T1000 (cell line): ENCODE results near the gene SLC35F1.

Source experiments
- DNase-seq: peaks from one replicate; lab custom pipeline; 2025; ENCODE audit warnings: mixed read lengths; lab: John Stamatoyannopoulos, UW

Gene SLC35F1

DNA sequence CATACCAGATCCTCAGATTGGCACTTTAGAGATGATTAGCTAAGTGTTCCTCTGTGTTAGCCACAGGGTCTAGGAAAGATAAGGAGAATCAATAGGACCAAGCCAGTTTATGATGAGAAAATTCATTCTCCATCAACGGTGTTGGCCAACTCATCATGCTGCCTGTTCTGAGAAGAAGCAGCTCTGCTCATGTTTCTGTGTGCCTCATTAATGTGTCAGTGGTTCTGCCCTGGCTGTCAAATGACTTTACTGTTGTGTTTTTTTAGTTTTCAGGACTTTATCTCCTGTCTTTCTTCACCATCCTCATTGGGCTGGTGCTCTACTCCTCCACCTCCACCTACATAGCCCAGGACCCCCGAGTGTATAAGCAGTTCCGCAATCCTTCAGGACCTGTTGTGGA lies 406.7 kb downstream of the SLC35F1 start:
- DNase-seq, result no peak

- no peak for DNase-seq
Observed at GRCh38 chr6:118316796-118317384, 409.8 kb downstream of the SLC35F1 start.

DNA sequence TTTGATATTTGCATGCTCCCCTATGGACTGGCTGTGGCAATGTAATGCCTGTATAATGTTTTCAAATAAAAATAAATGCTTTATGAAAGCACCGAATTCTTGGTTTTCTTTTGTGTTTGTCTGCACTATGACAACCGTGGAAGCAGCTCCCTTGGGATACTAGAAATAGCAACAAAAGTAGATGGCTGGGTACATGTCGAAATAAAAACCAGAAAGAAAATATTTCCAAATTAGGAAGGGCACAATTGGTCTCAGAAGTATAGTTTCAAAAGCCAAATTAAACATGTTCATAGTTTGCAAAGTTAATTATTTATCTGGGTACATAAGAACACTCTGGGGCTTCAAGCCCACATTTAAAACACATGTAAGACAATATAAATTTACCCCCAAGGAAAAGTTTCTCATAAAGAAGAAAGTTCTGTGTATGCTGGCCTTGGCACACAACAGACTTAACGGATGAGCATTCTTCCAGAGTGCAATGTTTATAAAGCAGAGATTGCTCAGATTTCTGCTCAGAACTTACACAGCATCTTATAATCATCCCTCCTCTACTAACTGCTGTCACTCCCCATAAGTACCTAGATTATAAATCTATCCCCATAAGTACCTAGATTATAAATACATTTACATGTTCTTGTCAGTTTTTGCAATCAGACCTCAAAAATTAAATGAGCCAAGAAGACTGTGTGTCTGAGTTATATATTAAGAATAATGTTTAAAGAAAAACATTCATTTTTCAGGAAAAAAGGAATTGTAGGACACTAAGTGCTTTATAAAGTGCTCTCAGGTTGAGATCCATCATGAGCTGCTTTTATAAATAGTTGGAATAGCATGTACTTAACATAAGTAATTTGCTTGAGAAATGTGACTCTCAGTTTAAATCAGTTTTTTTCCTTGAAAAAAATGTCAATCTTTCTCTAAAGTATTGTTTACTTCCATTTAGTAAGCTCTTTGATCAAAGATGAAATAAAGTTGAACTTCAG lies 410.8 kb downstream of the SLC35F1 start:
- DNase-seq, result no peak

- no peak for DNase-seq
Observed at GRCh38 chr6:118318648-118319047, 411.6 kb downstream of the SLC35F1 start.

- no peak for DNase-seq
Observed at GRCh38 chr6:118319416-118319815, 412.4 kb downstream of the SLC35F1 start.

- DNase-seq, result no peak
Observed at GRCh38 chr6:118319894-118320649, 413.0 kb downstream of the SLC35F1 start.

DNA sequence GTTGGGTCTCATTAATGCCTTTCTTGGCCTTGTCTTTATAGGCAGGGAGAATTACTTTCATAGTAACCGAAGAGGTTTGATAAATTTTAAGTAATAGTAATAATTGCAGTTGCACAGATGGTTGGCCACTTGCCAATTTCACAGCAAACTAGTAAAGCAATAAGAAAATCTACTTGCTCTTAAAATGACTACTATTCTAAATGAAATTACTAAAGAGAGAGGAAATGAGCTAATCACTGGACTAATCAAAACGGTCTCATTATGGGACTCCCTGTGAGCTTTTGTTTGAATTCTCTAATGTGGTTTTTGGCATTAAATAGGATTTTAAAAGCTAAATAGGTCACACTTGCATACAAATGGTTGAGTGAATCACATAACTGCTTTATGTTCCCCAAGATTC lies 413.6 kb downstream of the SLC35F1 start:
- no peak for DNase-seq

DNA sequence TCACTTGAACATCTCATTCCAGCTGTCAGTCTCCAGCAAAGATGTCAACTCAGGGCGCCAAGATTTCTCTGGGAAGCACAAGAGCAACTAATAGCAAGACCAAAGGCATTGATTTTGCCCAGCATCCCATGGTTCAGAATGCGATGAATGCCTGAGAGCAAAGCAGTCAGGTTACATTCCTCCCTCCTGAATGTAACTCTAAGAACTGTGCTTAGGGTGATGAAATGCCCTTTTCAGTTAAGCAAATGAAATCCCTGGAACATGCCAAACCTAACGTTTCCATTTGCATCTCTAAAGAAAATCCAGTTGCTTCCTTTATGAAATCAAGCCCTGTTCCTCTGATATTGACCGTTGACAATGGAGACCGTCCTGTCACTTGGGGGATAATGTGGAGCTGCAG lies 417.1 kb downstream of the SLC35F1 start:
- DNase-seq, result no peak

- DNase-seq, result peak; percentile 11
Observed at GRCh38 chr6:118325220-118325860, 418.3 kb downstream of the SLC35F1 start.

- DNase-seq, result no peak
Observed at GRCh38 chr6:118326712-118327111, 419.6 kb downstream of the SLC35F1 start.

DNA sequence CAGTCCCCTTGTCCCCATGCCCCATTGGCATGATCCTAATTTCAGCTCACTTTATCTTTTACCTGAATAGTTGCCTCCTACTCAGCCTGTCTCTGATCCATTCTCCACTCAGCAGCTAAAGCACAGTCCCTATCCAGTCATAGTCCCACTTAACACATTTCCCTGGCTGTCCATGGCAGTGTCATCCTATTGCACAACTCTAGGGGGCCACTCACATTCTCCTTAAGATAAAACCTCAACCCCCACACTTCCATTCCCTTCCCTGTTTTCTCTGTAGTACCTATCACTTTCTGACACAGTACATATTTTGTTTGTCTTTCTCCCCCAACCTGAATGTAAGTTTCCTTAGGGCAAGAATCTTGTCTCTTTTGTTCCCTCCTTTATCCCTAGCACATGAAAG lies 420.2 kb downstream of the SLC35F1 start:
- no peak for DNase-seq

GRCh38 chr6:118333772-118334171 lies 426.7 kb downstream of the SLC35F1 start:
- DNase-seq, result no peak

DNA sequence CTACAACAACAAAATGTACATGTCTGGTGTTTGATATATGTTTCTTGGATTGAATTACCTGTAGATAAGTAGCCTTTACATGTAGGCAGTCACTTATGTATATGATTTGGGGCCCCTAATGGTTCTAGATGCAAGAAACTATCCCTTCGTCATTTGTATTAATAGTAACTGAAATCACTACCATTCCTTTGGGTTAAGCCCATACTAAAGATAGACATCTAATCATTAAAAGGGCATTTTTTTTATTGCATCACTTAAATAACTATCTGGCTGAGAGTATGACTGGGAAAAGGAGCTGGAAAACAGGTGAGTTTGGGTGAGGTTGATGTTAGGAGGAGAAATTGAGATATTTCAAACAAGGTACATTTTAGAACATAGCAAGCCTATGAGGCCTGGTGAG lies 427.6 kb downstream of the SLC35F1 start:
- DNase-seq, result no peak

- DNase-seq, result no peak
Observed at GRCh38 chr6:118335325-118335816, 428.3 kb downstream of the SLC35F1 start.

- DNase-seq, result no peak
Observed at GRCh38 chr6:118344014-118344670, 437.1 kb downstream of the SLC35F1 start.

- DNase-seq, result no peak
Observed at GRCh38 chr6:118350881-118351430, 443.9 kb downstream of the SLC35F1 start.

GRCh38 chr6:118353564-118353963 lies 446.5 kb downstream of the SLC35F1 start:
- no peak for DNase-seq

GRCh38 chr6:118354641-118355040 lies 447.6 kb downstream of the SLC35F1 start:
- DNase-seq, result no peak

- DNase-seq, result no peak
Observed at GRCh38 chr6:118356054-118356453, 449.0 kb downstream of the SLC35F1 start.

DNA sequence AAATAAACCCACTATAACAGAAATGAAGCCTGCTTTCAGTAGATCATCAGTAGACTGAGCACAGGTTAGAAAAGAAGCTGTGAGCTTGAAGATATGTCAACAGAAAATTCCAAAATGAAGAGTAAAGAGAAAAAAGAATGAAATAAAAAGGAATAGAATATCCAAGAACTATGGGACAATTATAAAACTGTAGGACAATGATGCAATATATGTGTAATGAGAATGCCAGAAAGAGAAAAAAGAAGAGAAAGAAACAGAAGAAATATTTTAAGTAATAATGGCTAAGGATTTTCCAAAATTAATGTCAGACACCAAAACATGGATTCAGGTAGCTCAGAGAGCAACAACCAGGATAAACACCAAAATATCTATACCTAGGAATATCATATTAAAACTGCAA lies 449.6 kb downstream of the SLC35F1 start:
- no peak for DNase-seq
